ENCODE data around the gene FAM3A.

Gene FAM3A

GRCh38 chrX:154466036-154466435 lies 50.0 kb downstream of the FAM3A start (continued):
- TF ChIP-seq PRDM6 (tag by site-specific recombination; IDR thresholded peaks at IDR 0.05): no peak
- TF ChIP-seq ZIC2 (tag by site-specific recombination; IDR thresholded peaks at IDR 0.05): no peak
- no peak for TF ChIP-seq ZBTB44 (tag by site-specific recombination; IDR thresholded peaks at IDR 0.05)
- TF ChIP-seq ZNF302 (tag by site-specific recombination; IDR thresholded peaks at IDR 0.05; ENCODE audit: low read depth): no peak

- ChIA-PET CTCF (interaction anchor here (0.6 kb wide), 1 partner anchor 10 kb away, joined by 3 read pairs; no protein-coding TSS in a partner anchor), POLR2A (interaction anchor here (0.9 kb wide), 1 partner anchor 13 kb away, joined by 4 read pairs; no protein-coding TSS in a partner anchor)
- H3K27ac ChIP-seq (ENCODE audit: extremely low read depth, low read depth, low read length): no peak overlapping the region
- H3K36me3 ChIP-seq (ENCODE audit: control insufficient read depth in 2 of 2, insufficient read depth in 1 of 2, low read length in 2 of 2): peaks cover 0 to 97% of the 10 kb centered on the region in 2 experiments; a peak in 1 of 3 replicates
- no peaks in the 10 kb centered on the region for H3K9me3 ChIP-seq (ENCODE audit: control insufficient read depth, insufficient read depth, low read depth, low read length)
- no peaks in the 10 kb centered on the region for H3K4me1 ChIP-seq (ENCODE audit: control insufficient read depth, insufficient read depth, low read length)
- no peak overlapping the region for H3K4me3 ChIP-seq (ENCODE audit: low read depth, low read length)
- no peak for TF ChIP-seq CTCF (tag by site-specific recombination; IDR thresholded peaks at IDR 0.05)
Observed at GRCh38 chrX:154465601-154466000, 50.4 kb downstream of the FAM3A start.

- ChIA-PET POLR2A (no interaction called here), CTCF (interaction anchor here (0.6 kb wide), 1 partner anchor 11 kb away, joined by 3 read pairs; no protein-coding TSS in a partner anchor)
- Histone ChIP-seq H3K36me3 (ENCODE audit: control insufficient read depth in 2 of 2, insufficient read depth in 1 of 2, low read length in 2 of 2) (peaks cover 0 to 95% of the 10 kb centered on the region in 2 experiments; a peak in 1 of 3 replicates), H3K4me1 (ENCODE audit: control insufficient read depth, insufficient read depth, low read length) (no peaks in the 10 kb centered on the region), H3K4me3 (ENCODE audit: low read depth, low read length) (no peak overlapping the region), H3K9me3 (ENCODE audit: control insufficient read depth, insufficient read depth, low read depth, low read length) (no peaks in the 10 kb centered on the region), H3K27ac (ENCODE audit: extremely low read depth, low read depth, low read length) (no peak overlapping the region)
- TF ChIP-seq ZNF600 (tag by site-specific recombination; IDR thresholded peaks at IDR 0.05) (0 out of 2 replicates have a peak, but pooled peaks have one; percentile 36), ZSCAN30 (tag by site-specific recombination; IDR thresholded peaks at IDR 0.05) (no peak)
Observed at GRCh38 chrX:154464806-154465365, 51.1 kb downstream of the FAM3A start.

GRCh38 chrX:154463611-154464220 lies 52.3 kb downstream of the FAM3A start:
- CTCF ChIA-PET: no interaction called here
- POLR2A ChIA-PET: interaction anchor here (1.1 kb wide), 1 partner anchor 18 kb away, joined by 3 read pairs; no protein-coding TSS in a partner anchor
- no peaks in the 10 kb centered on the region for H3K9me3 ChIP-seq (ENCODE audit: control insufficient read depth, insufficient read depth, low read depth, low read length)
- H3K27ac ChIP-seq (ENCODE audit: extremely low read depth, low read depth, low read length): no peak overlapping the region
- H3K4me1 ChIP-seq (ENCODE audit: control insufficient read depth, insufficient read depth, low read length): no peaks in the 10 kb centered on the region
- TF ChIP-seq ZEB2 (tag by site-specific recombination; IDR thresholded peaks at IDR 0.05) (no peak), ZNF747 (tag by site-specific recombination; IDR thresholded peaks at IDR 0.05) (no peak), SP7 (tag by site-specific recombination; IDR thresholded peaks at IDR 0.05) (no peak), KLF1 (tag by site-specific recombination; IDR thresholded peaks at IDR 0.05) (no peak), RBAK (tag by site-specific recombination; IDR thresholded peaks at IDR 0.05) (no peak), ZNF530 (tag by site-specific recombination; IDR thresholded peaks at IDR 0.05; ENCODE audit: low read depth) (no peak), ZNF585B (tag by site-specific recombination; IDR thresholded peaks at IDR 0.05) (no peak), ZNF169 (tag by site-specific recombination; IDR thresholded peaks at IDR 0.05) (no peak)
- peaks cover 0 to 83% of the 10 kb centered on the region in 2 experiments; a peak in 1 of 3 replicates for H3K36me3 ChIP-seq (ENCODE audit: control insufficient read depth in 2 of 2, insufficient read depth in 1 of 2, low read length in 2 of 2)
- no peak overlapping the region for H3K4me3 ChIP-seq (ENCODE audit: low read depth, low read length)

Data from HEK293 (cell line).